Measurements from ENCODE around the gene ALK. TPM values are rescaled to one million over a fixed set of nuclear protein-coding genes. Genes with fewer than 3 reads are reported as not detected.

Gene ALK
- total RNA-seq, 3 donors from 2014 or later = 0.07 to 2.4 (median 0.09) TPM

DNA sequence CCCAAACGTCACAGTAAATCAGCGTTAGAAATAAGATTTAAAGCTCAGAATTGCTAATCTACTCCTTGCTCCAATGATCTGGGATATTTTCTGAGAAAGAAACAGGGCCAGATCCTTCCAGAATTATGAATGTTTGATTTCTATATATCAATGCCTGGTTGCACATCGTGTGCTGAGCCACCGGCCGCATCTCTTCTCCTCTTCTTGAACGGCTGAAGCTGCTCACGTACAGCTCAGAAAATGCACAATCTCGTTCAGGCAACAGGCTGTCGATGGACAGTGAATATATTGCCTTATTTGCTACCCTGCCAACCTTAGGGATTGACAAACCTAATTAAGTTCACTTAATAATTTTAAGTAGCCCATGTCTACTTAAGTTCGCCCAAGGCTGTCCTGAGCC, 636.7 kb downstream of the ALK start:
- H3K4me1 ChIP-seq (ENCODE audit: low read depth) = no peaks in the 10 kb centered on the region
- intact Hi-C loops (cut with DNase I, micrococcal nuclease) = no loop called here
- ATAC-seq (no peak), DNase-seq (no peak)
- TF ChIP-seq, protein P1, sequence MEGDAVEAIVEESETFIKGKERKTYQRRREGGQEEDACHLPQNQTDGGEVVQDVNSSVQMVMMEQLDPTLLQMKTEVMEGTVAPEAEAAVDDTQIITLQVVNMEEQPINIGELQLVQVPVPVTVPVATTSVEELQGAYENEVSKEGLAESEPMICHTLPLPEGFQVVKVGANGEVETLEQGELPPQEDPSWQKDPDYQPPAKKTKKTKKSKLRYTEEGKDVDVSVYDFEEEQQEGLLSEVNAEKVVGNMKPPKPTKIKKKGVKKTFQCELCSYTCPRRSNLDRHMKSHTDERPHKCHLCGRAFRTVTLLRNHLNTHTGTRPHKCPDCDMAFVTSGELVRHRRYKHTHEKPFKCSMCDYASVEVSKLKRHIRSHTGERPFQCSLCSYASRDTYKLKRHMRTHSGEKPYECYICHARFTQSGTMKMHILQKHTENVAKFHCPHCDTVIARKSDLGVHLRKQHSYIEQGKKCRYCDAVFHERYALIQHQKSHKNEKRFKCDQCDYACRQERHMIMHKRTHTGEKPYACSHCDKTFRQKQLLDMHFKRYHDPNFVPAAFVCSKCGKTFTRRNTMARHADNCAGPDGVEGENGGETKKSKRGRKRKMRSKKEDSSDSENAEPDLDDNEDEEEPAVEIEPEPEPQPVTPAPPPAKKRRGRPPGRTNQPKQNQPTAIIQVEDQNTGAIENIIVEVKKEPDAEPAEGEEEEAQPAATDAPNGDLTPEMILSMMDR (IDR thresholded peaks at IDR 0.05) = no peak
- H3K9me3 ChIP-seq = no peaks in the 10 kb centered on the region
- no peaks in the 10 kb centered on the region for H3K36me3 ChIP-seq (ENCODE audit: low read depth)
- no peak overlapping the region for H3K4me3 ChIP-seq

GRCh38 chr2:29281916-29282247, 639.5 kb downstream of the ALK start:
- no peak for ATAC-seq
- H3K4me3 ChIP-seq = no peak overlapping the region
- no peak for DNase-seq
- intact Hi-C loops (cut with DNase I, micrococcal nuclease) = no loop called here
- H3K36me3 ChIP-seq (ENCODE audit: low read depth) = no peaks in the 10 kb centered on the region
- H3K4me1 ChIP-seq (ENCODE audit: low read depth) = no peaks in the 10 kb centered on the region
- TF ChIP-seq, protein P1 (IDR thresholded peaks at IDR 0.05) = no peak
- H3K9me3 ChIP-seq = no peaks in the 10 kb centered on the region

DNA sequence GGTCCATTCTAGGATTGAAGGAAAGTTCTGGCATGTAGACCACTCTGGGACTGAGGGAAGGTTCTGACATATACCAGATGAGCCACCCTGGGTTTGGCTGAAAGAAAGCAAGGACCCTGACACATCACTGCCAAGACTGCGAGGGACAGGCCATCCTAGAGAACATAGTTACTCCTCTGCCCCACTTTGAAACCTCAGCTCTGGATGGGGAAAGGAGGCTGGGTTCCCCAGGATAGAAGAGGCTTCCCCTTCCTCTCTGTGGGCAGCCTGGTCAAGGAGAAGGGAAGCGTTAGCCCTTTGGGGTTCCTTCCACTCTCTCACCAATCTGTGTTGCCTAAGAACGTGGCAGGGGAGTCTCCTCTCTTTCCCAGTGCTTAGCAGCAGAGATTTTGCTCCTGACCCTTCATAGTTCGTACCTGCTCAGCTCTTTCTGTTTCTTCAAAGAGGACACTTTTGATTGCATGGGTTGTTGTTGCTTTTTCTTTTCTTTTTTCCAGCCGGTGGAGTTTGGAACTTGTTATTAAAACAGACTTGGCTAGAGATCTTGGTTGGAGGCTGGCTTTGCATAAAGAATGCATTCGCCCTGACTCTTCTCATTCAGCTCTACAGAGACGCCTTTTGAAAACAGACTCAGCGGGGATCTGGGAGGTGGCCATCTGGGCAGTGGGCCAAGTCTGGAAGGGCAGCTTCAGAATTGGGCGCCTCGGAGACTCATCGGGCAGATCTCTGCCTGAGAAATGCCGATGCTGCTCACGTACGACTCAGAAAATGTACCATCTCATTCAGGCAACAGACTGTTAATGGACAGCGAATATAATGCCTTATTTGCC, 640.1 kb downstream of the ALK start:
- H3K4me3 ChIP-seq = no peak overlapping the region
- no peaks in the 10 kb centered on the region for H3K4me1 ChIP-seq (ENCODE audit: low read depth)
- TF ChIP-seq, protein P1 (IDR thresholded peaks at IDR 0.05) = no peak
- DNase-seq (no peak), ATAC-seq (no peak)
- no peaks in the 10 kb centered on the region for H3K36me3 ChIP-seq (ENCODE audit: low read depth)
- intact Hi-C loops (cut with DNase I, micrococcal nuclease) = no loop called here
- H3K9me3 ChIP-seq = no peaks in the 10 kb centered on the region

DNA sequence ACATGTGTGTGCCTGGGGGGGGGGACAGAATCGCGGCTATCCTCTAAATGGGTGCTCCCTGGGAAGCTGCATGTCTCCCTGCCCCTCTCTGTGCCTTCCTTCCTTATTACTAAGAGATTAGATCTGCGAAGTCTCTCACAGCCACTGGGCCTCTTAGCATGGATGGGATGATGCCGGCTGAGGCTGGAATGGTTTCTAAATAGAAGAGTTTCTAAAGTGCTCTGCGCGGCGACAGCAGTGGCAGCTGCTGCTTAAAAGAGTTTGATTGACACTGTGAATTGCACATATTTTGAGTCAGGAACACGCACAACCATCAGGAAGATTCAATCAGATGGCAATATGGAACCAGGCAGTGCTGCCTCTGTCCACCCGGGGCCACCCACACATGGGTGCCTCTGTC, 642.4 kb downstream of the ALK start:
- Histone ChIP-seq H3K36me3 (ENCODE audit: low read depth) (no peaks in the 10 kb centered on the region), H3K9me3 (no peaks in the 10 kb centered on the region), H3K4me3 (no peak overlapping the region), H3K4me1 (ENCODE audit: low read depth) (no peaks in the 10 kb centered on the region)
- DNase-seq (no peak), ATAC-seq (no peak)
- TF ChIP-seq, protein P1 (IDR thresholded peaks at IDR 0.05) = no peak
- intact Hi-C loops (cut with DNase I, micrococcal nuclease) = no loop called here

DNA sequence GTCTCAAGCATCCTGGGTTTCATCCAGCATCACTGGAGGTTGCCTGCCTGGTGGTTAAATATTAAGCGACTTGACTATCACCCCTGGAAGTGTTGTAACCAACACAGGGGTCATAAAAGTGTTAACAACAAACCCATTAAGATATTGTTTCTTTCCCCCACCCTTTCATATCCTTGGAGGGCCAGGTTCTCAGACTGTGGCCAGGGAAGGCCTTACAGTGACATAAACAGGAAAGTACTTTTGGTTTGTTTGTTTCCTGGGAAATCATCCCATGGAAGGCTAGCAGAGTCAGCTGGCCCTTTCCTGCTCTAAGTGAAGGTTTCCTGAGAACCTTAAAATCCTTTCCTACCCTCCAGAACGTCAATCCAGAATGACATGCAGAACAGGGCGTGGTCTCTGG, 645.2 kb downstream of the ALK start:
- no peaks in the 10 kb centered on the region for H3K36me3 ChIP-seq (ENCODE audit: low read depth)
- H3K9me3 ChIP-seq = no peaks in the 10 kb centered on the region
- H3K4me3 ChIP-seq = no peak overlapping the region
- TF ChIP-seq, protein P1 (IDR thresholded peaks at IDR 0.05) = no peak
- intact Hi-C loops (cut with DNase I, micrococcal nuclease) = no loop called here
- DNase-seq (no peak), ATAC-seq (no peak)
- H3K4me1 ChIP-seq (ENCODE audit: low read depth) = no peaks in the 10 kb centered on the region

Measured in mucosa of descending colon (tissue), 3 donors.